GM23338 (cell line): ENCODE results near the gene RECQL5. TPM values are rescaled to one million over a fixed set of nuclear protein-coding genes. Genes with fewer than 3 reads are reported as not detected.

Experiments
- ATAC-seq: fragments of 200-7000 bp; cut with Tn5 transposase; 3 replicates; pipeline ENCODE4 v1.9.1; 2020
- DNase-seq: peaks from one replicate; pipeline ENCODE4 v3.0.0-alpha.2; 2015; ENCODE audit warnings: low spot score
- H2AFZ ChIP-seq: fragments of 200-600 bp; sonication (generic); 2 replicates; pipeline ENCODE4 v1.8.0; 2016; ENCODE audit warnings: antibody characterized with exemption, mild to moderate bottlenecking, moderate library complexity
- H3F3A ChIP-seq: fragments of 200-600 bp; sonication (generic); replicated peaks from 2 replicates; pipeline ENCODE4 v1.8.0; 2017; ENCODE audit warnings: antibody characterized with exemption, mixed run types, low read depth
- H3K27ac ChIP-seq: fragments of 200-600 bp; sonication (generic); 2 replicates; pipeline ENCODE4 v1.6.1; 2016; ENCODE audit warnings: low read depth
- H3K27me3 ChIP-seq: fragments of 200-600 bp; sonication (generic); 2 replicates; pipeline ENCODE4 v1.8.0; 2016; ENCODE audit warnings: mild to moderate bottlenecking, mixed run types, moderate library complexity; ENCODE audit not compliant: insufficient read depth
- H3K36me3 ChIP-seq: fragments of 200-600 bp; sonication (generic); 2 replicates; pipeline ENCODE4 v1.8.0; 2016; ENCODE audit warnings: mild to moderate bottlenecking; ENCODE audit not compliant: insufficient read depth
- H3K4me1 ChIP-seq: fragments of 200-600 bp; sonication (generic); 2 replicates; pipeline ENCODE4 v1.8.0; 2016; ENCODE audit warnings: mild to moderate bottlenecking, moderate library complexity; ENCODE audit not compliant: insufficient read depth
- H3K4me2 ChIP-seq: fragments of 200-600 bp; sonication (generic); 2 replicates; pipeline ENCODE4 v1.7.1; 2017; ENCODE audit warnings: mixed run types
- H3K4me3 ChIP-seq: fragments of 200-600 bp; sonication (generic); 2 replicates; pipeline ENCODE4 v1.6.1; 2016; ENCODE audit warnings: mixed run types
- H3K79me2 ChIP-seq: fragments of 200-600 bp; sonication (generic); replicated peaks from 2 replicates; pipeline ENCODE4 v1.8.0; 2017; ENCODE audit warnings: mild to moderate bottlenecking; ENCODE audit not compliant: insufficient read depth
- H3K9me2 ChIP-seq: fragments of 200-600 bp; sonication (generic); 2 replicates; pipeline ENCODE4 v1.8.0; 2017; ENCODE audit not compliant: insufficient read depth
- H4K20me1 ChIP-seq: fragments of 200-600 bp; sonication (generic); replicated peaks from 2 replicates; pipeline ENCODE4 v1.8.0; 2017; ENCODE audit warnings: mild to moderate bottlenecking; ENCODE audit not compliant: insufficient read depth
- H3K27ac Mint-ChIP-seq: 2 replicates; pipeline ENCODE4 v1.8.0; 2020; ENCODE audit warnings: inconsistent platforms, mild to moderate bottlenecking, moderate library complexity, mixed read lengths
- H3K27me3 Mint-ChIP-seq: 3 replicates; pipeline ENCODE4 v1.8.0; 2022; ENCODE audit warnings: low read depth, mild to moderate bottlenecking, moderate library complexity, mixed read lengths, inconsistent platforms; ENCODE audit not compliant: insufficient read depth, poor library complexity
- H3K36me3 Mint-ChIP-seq: 3 replicates; pipeline ENCODE4 v1.8.0; 2021; ENCODE audit warnings: low read depth, mild to moderate bottlenecking, inconsistent platforms, moderate library complexity, mixed read lengths
- H3K4me1 Mint-ChIP-seq: 3 replicates; pipeline ENCODE4 v1.8.0; 2020; ENCODE audit warnings: mild to moderate bottlenecking, inconsistent platforms, mixed read lengths
- H3K4me3 Mint-ChIP-seq: 3 replicates; pipeline ENCODE4 v1.8.0; 2021; ENCODE audit warnings: moderate library complexity, mild to moderate bottlenecking, inconsistent platforms, mixed read lengths
- H3K9me3 Mint-ChIP-seq: 3 replicates; pipeline ENCODE4 v1.8.0; 2020; ENCODE audit warnings: moderate library complexity, mild to moderate bottlenecking, inconsistent platforms, mixed read lengths
- CREB1 ChIP-seq: fragments of 250-450 bp; sonication (Bioruptor Pico); IDR thresholded peaks from 2 replicates; pipeline ENCODE4 v1.5.0; 2020; ENCODE audit warnings: low read depth, mild to moderate bottlenecking, moderate library complexity
- CTCF ChIP-seq, 2 experiments: fragments of 200-600 bp in 1 of 2; sonication (generic) in 1 of 2; conservative IDR thresholded peaks; 2 replicates each; pipeline versions ENCODE4 v1.5.1 to v1.6.1; 2016 to 2017; ENCODE audit warnings: antibody characterized with exemption in 2 of 2, low read depth in 2 of 2, mild to moderate bottlenecking in 2 of 2, moderate library complexity in 1 of 2
- EZH2 ChIP-seq: fragments of 200-600 bp; sonication (generic); IDR thresholded peaks from one replicate; pipeline ENCODE4 v1.8.0; 2017; ENCODE audit warnings: antibody characterized with exemption, mild to moderate bottlenecking, low read depth; ENCODE audit not compliant: unreplicated experiment
- EZH2phosphoT487 ChIP-seq: fragments of 200-600 bp; sonication (generic); IDR thresholded peaks from one replicate; pipeline ENCODE4 v1.8.1; 2018; ENCODE audit warnings: antibody characterized with exemption; ENCODE audit not compliant: unreplicated experiment
- JUNB ChIP-seq: IDR thresholded peaks from one replicate; pipeline ENCODE4 v1.6.1; 2016; ENCODE audit warnings: antibody characterized with exemption; ENCODE audit not compliant: unreplicated experiment
- NANOG ChIP-seq: IDR thresholded peaks from 2 replicates; pipeline ENCODE4 v1.6.1; 2016; ENCODE audit warnings: antibody characterized with exemption, borderline replicate concordance
- POLR2AphosphoS5 ChIP-seq: IDR thresholded peaks from 2 replicates; pipeline ENCODE4 v1.6.1; 2016; ENCODE audit warnings: antibody characterized with exemption, low read depth
- REST ChIP-seq: IDR thresholded peaks from one replicate; pipeline ENCODE4 v1.6.1; 2018; ENCODE audit warnings: antibody characterized with exemption; ENCODE audit not compliant: unreplicated experiment
- STAT1 ChIP-seq: IDR thresholded peaks from one replicate; pipeline ENCODE4 v1.6.1; 2016; ENCODE audit warnings: antibody characterized with exemption; ENCODE audit not compliant: unreplicated experiment
- ZNF114 ChIP-seq: fragments of 250-450 bp; sonication (Bioruptor Pico); IDR thresholded peaks from 2 replicates; pipeline ENCODE4 v1.5.0; 2020; ENCODE audit warnings: mild to moderate bottlenecking, moderate library complexity
- ZNF331 ChIP-seq: fragments of 250-450 bp; sonication (Bioruptor Pico); IDR thresholded peaks from 2 replicates; pipeline ENCODE4 v1.5.0; 2020; ENCODE audit warnings: low read depth, mild to moderate bottlenecking, moderate library complexity
- polyA plus RNA-seq: library from polyadenylated mRNA; unstranded; fragments of >200 nt; fragmentation: Nextera tagmentation; extraction: Ambion mirVana; gene quantifications from 2 replicates; pipeline ENCODE4 v1.2.1, GENCODE V29; 2016
- total RNA-seq: library from RNA; depleted of rRNA; stranded (reverse); fragments of >200 nt; shearing (Covaris generic); gene quantifications from 2 replicates; pipeline ENCODE4 v1.2.3, GENCODE V29; 2014
- TF ChIP-seq, protein P1 (sequence below): IDR thresholded peaks from 2 replicates; pipeline ENCODE4 v1.6.1; 2016; ENCODE audit warnings: antibody characterized with exemption
- TF ChIP-seq, protein P2 (sequence below): fragments of 250-450 bp; sonication (Bioruptor Pico); IDR thresholded peaks from 2 replicates; pipeline ENCODE4 v1.5.0; 2020; ENCODE audit warnings: mild to moderate bottlenecking, moderate library complexity

The RECQL5 gene
- total and polyA plus RNA-seq, 2 experiments from 2014 or later, result 20.0 to 23.3 TPM

DNA sequence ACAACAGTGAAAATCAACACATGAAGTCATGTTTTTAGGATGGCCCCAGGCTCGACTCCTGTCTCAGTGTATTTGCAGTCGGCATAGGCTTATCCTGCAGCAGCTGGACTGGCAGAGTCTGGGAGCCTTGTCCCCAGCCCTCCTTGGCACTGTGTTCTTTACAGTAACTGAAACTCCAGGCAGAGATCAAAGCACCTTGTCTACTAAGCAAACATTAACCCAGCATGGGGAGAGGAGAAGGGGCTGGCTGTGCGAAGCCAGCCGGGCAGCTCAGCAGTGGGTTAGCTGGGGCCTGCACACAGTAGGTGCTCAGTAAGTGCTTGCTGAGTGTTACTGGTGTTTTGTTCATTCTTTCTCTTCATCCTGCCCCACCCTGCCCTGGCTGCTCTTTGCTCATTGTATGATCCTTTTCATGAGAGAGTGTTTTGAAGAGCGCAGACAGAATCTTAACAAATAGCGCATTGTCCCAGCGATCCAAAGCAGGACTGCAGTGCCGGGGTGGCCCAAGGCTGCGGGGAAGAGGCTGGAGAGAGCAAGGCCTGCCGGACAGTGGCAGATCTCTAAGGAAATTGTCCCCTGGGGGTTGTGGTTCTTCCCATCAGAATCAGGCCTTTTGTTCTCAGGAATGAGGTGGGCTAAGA lies 30.8 kb upstream of the RECQL5 start:
- H2AFZ ChIP-seq, result no peak overlapping the region
- peaks cover 17% of the 10 kb centered on the region for H3K36me3 ChIP-seq
- TF ChIP-seq REST, result no peak
- no peak for TF ChIP-seq CREB1 (CRISPR knock-in tag)
- TF ChIP-seq EZH2, result no peak
- TF ChIP-seq EZH2phosphoT487, result no peak
- TF ChIP-seq ZNF331 (CRISPR knock-in tag), result no peak
- no peak for TF ChIP-seq JUNB
- no peak for TF ChIP-seq CTCF (conservative IDR thresholded peaks at IDR 0.05; ENCODE audit: low read depth in 2 of 2)
- no peak for TF ChIP-seq POLR2AphosphoS5
- TF ChIP-seq NANOG, result no peak
- TF ChIP-seq, protein P1, sequence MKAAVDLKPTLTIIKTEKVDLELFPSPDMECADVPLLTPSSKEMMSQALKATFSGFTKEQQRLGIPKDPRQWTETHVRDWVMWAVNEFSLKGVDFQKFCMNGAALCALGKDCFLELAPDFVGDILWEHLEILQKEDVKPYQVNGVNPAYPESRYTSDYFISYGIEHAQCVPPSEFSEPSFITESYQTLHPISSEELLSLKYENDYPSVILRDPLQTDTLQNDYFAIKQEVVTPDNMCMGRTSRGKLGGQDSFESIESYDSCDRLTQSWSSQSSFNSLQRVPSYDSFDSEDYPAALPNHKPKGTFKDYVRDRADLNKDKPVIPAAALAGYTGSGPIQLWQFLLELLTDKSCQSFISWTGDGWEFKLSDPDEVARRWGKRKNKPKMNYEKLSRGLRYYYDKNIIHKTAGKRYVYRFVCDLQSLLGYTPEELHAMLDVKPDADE, result no peak
- no peak for TF ChIP-seq ZNF114 (CRISPR knock-in tag)
- no peak for TF ChIP-seq STAT1
- TF ChIP-seq, protein P2, sequence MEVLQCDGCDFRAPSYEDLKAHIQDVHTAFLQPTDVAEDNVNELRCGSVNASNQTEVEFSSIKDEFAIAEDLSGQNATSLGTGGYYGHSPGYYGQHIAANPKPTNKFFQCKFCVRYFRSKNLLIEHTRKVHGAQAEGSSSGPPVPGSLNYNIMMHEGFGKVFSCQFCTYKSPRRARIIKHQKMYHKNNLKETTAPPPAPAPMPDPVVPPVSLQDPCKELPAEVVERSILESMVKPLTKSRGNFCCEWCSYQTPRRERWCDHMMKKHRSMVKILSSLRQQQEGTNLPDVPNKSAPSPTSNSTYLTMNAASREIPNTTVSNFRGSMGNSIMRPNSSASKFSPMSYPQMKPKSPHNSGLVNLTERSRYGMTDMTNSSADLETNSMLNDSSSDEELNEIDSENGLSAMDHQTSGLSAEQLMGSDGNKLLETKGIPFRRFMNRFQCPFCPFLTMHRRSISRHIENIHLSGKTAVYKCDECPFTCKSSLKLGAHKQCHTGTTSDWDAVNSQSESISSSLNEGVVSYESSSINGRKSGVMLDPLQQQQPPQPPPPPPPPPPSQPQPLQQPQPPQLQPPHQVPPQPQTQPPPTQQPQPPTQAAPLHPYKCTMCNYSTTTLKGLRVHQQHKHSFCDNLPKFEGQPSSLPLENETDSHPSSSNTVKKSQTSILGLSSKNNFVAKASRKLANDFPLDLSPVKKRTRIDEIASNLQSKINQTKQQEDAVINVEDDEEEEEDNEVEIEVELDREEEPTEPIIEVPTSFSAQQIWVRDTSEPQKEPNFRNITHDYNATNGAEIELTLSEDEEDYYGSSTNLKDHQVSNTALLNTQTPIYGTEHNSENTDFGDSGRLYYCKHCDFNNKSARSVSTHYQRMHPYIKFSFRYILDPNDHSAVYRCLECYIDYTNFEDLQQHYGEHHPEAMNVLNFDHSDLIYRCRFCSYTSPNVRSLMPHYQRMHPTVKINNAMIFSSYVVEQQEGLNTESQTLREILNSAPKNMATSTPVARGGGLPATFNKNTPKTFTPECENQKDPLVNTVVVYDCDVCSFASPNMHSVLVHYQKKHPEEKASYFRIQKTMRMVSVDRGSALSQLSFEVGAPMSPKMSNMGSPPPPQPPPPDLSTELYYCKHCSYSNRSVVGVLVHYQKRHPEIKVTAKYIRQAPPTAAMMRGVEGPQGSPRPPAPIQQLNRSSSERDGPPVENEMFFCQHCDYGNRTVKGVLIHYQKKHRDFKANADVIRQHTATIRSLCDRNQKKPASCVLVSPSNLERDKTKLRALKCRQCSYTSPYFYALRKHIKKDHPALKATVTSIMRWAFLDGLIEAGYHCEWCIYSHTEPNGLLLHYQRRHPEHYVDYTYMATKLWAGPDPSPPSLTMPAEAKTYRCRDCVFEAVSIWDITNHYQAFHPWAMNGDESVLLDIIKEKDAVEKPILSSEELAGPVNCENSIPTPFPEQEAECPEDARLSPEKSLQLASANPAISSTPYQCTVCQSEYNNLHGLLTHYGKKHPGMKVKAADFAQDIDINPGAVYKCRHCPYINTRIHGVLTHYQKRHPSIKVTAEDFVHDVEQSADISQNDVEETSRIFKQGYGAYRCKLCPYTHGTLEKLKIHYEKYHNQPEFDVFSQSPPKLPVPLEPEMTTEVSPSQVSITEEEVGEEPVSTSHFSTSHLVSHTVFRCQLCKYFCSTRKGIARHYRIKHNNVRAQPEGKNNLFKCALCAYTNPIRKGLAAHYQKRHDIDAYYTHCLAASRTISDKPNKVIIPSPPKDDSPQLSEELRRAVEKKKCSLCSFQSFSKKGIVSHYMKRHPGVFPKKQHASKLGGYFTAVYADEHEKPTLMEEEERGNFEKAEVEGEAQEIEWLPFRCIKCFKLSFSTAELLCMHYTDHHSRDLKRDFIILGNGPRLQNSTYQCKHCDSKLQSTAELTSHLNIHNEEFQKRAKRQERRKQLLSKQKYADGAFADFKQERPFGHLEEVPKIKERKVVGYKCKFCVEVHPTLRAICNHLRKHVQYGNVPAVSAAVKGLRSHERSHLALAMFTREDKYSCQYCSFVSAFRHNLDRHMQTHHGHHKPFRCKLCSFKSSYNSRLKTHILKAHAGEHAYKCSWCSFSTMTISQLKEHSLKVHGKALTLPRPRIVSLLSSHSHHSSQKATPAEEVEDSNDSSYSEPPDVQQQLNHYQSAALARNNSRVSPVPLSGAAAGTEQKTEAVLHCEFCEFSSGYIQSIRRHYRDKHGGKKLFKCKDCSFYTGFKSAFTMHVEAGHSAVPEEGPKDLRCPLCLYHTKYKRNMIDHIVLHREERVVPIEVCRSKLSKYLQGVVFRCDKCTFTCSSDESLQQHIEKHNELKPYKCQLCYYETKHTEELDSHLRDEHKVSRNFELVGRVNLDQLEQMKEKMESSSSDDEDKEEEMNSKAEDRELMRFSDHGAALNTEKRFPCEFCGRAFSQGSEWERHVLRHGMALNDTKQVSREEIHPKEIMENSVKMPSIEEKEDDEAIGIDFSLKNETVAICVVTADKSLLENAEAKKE (CRISPR knock-in tag), result no peak
- no peaks in the 10 kb centered on the region for H3K4me1 ChIP-seq
- no peak overlapping the region for H3K4me3 ChIP-seq
- no peak overlapping the region for H3K4me3 Mint-ChIP-seq
- no peak for ATAC-seq
- DNase-seq, result no peak
- peaks cover 7% of the 10 kb centered on the region for H4K20me1 ChIP-seq
- H3K4me2 ChIP-seq, result no peak overlapping the region
- H3K9me3 Mint-ChIP-seq, result no peaks in the 10 kb centered on the region
- H3K27me3 Mint-ChIP-seq, result peaks cover 10% of the 10 kb centered on the region
- H3K27me3 ChIP-seq, result no peaks in the 10 kb centered on the region
- H3K9me2 ChIP-seq, result no peaks in the 10 kb centered on the region
- H3K79me2 ChIP-seq, result no peaks in the 10 kb centered on the region
- H3K27ac ChIP-seq, result no peak overlapping the region
- H3K27ac Mint-ChIP-seq, result no peak overlapping the region
- peaks cover 17% of the 10 kb centered on the region for H3K4me1 Mint-ChIP-seq
- H3F3A ChIP-seq, result no peaks in the 10 kb centered on the region
- H3K36me3 Mint-ChIP-seq, result peaks cover 52% of the 10 kb centered on the region
